Stimulated activated CD4-positive, alpha-beta T cell treated with anti-CD3 and anti-CD28 coated beads, Interleukin-1b, Interleukin-23, amount 100 ng/mL, for 48 hours (primary cell): Measurements from ENCODE around the gene ACAD11.

ENCODE experiments used
- DNase-seq: peaks from one replicate; pipeline ENCODE4 v3.0.0-alpha.2; 2020

The ACAD11 gene

DNA sequence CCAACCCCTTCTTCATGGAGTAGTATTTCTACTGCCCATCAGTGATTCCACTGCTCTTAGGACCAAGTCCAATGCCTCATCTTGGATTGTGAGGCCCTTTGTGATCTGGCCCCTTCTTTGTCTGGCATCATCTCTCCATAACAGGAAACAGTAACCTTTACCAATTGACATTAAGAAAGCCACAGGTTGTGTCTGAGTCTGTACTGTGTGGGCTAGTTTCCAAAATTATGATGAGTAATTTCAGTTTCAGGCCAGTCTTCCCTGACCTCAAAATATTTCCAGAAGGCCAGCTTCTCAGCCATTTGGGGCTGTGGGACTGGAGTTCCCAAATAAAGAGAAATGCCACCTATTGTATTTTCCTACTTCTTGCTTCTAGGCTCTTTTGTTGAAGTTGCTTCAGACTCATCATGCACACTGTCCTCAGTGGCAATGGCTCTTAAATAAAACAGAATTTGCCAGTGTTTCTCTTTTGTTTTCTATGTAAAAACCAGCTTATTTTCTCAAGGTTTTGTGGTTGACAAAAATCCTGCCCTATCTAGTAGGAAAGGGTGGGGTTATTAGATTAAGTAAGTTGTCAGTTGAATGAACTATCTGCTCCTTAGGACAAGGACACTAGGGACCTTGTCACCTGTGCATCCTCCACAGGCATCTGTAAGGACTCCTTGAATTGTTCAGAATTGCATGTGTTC is 109.6 kb downstream of the ACAD11 start:
- DNase-seq: no peak

DNA sequence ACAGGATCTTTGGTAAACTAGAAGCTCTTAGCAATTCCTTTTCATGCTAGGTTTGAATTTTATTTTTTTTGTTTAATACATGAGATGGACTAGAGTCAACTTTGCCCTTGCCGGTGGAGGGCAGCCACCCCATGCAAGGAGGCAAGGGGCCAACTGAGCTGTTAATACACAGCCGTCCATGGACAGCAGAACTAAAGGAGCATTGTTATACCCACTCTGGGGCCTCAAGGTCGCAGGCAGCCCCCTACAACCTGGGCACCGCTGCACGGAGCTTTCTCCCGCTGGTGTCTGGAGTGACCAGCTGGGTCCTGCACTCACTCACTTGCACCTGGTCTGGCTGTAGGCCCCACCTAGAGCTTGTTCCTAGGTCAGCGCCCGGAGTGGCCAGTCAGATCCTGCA is 110.4 kb downstream of the ACAD11 start:
- DNase-seq: no peak

DNA sequence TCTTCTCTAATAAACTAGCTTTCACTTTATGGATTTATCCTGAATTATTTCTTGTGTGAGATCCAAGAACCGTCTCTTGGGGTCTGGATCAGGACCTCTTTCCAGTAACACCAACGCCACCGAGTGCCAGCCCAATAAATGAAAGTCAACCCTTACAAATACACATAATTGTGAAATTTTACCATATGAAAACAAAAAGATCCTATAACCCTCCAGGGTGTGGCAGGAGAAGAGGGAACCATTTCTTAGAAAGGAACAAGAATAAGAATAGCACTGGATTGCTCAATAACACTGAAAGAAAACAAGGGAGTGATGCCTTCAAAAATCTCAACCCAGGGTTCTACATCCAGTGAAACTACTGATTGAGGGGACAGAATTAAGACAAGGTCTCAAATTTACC is 114.1 kb downstream of the ACAD11 start:
- DNase-seq: no peak

DNA sequence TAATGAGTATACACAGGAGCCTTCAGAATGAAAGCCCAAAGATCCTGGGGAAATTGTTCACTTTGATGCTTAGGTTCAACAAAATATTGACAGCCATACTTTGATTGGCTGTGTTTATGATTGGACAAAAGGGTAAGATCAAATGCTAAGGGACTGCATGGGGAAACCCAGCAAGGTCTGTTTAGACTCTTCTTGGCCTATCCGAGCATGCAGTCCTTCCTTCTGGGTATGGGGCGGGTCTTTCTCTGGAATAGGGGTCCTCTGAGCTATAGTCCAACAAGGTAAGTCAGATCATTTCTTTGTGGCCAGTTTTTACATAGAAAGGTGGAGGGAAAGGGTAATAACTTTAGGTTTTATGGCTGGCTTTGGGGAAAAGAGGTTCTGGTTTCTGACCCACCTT is 115.5 kb downstream of the ACAD11 start:
- DNase-seq: no peak

DNA sequence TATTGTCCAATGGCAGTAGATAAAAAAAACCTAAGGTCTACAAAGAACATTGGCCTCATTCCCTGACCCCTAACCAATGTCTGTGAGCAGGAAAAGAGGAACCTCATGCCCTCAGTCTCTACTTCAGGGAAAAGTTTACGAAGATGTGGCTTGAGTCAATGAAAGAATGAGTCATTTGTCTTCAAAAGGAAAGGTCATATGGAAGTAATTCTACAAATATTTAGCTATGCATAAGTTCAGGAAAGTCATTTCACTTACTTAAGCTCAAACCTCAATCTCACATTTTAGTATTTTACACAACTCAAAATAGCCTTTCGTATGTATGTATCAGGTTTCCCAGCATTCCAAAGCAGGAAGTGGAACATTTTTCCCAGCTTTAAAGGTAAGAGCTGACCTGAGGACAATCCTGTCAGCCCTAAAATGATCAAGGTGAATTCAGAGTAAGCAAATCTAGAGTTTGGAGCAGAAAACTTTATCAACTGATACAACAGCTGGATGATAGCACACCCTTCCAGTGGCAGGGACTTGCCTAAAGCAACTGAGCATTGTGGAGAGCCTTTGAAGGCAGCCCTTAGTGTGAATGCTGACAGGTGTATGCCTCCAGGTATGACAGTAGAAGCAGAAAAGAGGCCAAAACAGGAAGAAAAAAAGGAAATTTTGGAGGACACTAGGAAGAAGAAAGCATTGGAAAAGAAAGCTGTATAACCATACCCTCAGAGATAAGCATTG is 116.4 kb downstream of the ACAD11 start:
- DNase-seq: no peak

DNA sequence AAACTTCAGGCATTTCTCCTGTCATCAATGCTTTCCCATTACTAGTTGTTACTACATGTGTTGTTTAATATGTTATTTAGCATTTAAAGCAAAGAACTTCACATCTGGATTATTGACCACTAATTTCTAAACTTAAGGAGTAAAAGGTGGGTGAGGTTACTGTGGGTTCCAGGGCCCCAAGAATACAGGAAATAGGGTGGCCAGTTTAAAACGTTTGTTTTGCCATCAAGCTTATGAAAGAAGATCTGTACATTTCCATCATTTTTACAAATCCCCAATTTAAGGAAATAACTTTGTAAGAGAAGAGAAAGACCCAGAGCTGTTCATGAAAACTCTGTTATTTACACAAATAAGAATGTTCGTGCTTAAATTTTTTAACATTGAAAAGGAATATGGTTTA is 117.0 kb downstream of the ACAD11 start:
- DNase-seq: no peak

DNA sequence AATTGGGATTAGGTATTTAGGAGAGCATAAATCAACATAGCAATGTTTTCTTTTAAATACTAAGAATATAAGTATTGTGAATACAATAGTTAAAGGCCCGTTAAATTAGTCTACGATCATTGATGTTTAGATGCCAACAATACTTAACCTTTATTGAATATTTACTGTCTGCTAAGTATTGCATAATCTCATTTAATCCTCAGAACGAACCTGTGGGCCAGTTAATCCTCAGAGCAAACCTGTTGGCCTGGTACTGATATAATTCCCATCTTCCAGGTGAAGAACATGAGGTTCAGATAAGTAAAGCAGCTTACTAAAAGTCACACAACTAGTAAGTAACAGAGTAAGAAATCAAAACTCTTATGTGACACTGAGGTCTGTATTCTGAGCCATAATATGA is 119.9 kb downstream of the ACAD11 start:
- no peak for DNase-seq

DNA sequence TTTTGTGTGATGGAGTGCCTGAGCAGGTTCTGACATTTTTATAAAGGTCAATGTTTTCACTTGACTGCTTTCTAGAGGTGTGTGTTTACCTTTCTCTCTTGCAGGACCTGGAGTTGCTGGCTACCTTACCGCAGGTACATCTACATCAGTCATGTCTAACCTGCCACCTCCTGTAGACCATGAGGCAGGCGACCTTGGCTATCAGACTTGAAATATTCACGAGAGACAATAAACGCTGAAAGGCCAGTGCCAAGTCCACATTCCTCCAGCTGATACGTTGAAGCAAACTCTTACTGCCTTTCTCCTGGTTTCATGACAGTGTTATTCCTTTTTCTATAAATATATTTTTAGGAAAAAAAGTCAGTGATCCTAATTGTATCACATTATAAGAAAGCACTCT is 121.5 kb downstream of the ACAD11 start:
- DNase-seq: no peak

DNA sequence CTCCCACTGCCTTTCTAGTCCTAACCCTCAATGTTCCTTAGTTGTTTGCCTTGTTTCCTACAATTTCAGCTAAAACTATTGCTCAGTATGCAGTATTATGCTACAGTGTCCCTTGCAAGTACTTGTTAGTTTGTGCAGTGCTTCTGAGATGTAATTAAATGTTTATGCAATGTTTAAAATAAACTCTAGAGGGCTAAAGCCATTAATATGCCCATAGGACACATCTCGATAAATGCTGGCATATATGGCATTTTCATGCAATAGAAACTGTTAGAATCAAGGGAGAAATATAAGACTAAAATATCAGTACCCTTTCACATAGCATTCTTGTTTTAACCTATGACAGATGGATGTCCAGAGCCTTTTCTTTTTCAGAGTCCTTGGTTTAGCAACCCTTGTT is 122.3 kb downstream of the ACAD11 start:
- DNase-seq: no peak

DNA sequence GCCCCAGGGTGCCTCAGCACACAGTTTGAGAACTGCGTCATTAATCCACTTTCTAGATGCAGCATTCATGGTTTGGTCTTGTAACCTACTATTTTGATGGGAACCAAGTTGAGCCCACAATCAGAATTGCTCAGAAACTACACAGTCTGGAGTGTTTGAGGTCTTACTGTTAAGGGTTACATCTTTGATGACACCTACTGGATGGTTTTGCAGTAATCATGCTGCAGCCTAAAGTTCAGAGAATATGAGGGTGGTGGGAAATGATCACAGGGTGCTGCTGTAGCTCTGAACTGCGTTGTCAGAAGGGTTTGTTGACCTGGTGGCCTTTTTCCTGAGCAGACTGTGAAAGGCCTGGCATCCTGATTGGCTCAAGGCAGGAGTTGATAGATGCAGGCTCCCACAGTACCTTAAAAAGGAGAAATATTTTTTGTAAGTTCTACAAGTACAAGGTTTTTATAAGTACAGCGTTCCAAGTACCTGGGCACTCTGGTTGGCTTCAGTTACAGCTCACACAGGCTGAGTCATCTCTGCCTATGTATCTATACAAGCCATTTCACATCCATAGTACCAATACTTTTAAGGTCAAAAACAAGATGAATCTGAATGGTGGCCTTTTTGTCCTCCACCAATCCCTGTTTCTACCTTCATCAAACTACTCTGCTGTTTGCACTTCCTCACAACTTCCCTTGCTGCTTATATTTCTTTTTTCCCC is 123.0 kb downstream of the ACAD11 start:
- DNase-seq: no peak

DNA sequence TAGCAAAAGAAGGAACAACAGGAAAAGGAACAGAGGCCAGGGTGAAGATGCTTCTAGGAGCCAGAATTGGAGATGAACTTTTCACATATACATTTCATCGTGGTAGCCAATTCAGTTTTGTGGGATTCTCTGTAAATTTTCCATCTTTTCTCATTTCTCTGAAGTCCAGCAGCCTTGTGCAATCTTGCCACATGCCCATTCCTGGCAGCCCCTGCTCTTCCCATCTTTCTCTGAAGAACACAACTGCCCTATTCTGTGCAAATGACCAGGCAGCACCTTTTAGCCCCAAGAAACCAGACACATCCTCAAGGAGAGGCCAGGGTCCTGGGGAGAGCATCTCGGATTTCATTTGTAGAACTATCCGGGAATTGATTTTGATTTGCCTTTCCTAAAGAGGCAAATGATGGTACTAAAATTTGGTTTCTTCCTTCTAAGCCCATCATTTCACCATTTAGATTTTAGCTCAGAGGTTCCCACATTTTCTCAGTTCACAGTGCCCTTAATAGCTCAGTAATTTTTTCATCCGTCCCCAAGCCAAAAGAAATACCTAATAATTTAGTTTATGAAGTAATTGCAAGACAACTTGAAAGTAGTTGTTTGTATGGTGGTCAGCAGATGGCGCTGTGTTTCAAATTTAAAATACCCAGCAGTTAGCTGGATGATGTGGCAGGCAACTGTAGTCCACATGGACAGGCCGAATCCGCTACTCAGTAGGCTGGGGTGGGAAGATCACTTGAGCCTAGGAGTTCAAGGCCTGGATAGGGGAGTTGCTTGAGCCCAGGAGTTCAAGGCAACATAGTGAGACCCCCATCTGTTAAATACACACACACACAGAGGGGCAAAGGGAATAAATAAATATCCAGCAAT is 123.8 kb downstream of the ACAD11 start:
- DNase-seq: peak; percentile 37

DNA sequence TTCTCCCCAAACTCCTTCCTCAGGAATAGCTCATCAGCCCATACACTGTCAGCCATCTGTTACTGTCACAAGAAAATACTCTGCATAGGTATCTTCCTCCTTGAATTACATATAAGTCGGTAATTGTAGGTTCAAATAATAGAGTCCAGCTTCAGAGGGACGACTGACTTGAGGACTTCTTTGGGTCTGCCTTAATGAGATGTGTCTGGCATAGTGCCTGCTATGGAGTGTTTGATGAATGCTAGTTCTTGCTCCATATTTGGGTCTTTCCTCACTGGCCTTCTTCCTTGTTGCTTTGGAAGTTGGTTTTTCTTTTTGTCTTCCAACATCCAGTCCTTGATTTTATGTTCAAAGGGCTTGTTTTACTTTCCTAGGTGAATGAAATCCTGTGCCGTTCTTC is 129.0 kb downstream of the ACAD11 start:
- DNase-seq: no peak

DNA sequence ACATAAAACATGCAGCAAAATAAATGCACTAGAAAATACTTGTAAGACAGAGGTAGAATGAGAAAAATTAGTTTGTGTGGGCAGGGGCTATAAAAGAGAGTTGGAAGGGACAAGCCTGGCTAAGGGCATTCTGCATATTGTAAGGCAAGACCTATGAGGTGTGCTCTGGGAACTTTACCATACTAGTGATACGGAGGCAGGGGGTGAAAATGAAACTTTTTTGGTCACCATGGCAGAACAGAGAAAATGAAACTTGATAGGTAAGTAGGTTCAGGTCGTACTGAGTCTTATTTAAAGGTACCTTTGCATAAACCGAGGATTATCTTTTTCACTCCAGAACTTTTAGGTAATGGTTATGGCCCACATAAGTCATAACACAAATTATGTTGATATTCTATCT is 137.3 kb downstream of the ACAD11 start:
- no peak for DNase-seq

DNA sequence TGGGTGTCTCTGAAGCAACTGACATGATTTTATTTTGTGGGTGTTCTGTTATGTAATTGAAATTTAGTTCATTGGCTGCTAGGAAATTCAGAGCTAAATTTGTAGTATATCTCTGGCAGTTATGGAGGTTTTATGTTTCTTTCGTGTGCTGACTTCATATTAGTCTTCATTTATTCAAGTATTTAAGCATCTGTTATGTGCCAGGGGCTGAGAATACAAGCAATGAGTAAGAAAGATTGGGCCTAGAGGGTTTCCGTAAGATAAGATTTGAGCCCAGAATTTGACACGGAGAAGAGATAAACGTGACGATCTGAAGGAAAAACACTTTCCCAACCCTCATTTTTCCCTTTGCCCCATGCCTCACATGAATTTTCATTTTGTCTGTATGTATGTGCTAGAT is 137.7 kb downstream of the ACAD11 start:
- DNase-seq: no peak

DNA sequence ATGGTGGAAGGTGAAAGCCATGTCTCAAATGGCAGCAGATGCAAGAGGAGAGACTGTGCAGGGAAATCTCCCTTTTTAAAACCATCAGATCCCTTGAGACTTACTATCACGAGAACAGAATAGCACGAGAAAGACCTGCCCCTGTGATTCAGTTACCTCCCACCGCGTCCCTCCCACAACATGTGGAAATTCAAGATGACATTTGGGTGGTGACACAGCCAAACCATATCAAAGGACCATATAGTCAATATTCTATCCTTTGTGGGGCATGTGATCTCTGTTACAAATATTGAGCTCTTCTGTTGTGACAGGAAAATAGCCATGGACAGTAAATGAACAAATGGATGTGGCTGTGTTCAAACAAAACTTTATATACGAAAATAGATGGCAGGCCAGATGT is 139.7 kb downstream of the ACAD11 start:
- peak; percentile 7 for DNase-seq

DNA sequence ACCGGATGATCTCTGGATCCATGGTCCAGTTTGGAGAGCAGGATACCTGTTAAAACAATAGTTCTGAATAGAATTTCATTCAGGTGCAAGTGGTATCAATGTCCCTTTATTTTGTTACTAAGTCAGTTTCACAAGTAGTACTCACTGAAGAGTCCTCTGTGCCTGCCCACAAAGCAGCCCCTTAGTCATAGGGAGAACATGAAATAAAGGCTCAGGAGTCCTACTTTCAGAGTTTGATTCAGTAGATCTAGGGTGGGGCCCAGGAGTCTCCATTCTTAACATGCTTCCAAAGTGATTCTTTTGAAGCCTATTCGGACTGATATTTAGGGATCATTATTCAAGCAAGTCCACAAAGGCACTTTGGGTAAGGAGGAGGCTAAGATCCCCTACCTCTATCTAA is 142.3 kb downstream of the ACAD11 start:
- DNase-seq: no peak

DNA sequence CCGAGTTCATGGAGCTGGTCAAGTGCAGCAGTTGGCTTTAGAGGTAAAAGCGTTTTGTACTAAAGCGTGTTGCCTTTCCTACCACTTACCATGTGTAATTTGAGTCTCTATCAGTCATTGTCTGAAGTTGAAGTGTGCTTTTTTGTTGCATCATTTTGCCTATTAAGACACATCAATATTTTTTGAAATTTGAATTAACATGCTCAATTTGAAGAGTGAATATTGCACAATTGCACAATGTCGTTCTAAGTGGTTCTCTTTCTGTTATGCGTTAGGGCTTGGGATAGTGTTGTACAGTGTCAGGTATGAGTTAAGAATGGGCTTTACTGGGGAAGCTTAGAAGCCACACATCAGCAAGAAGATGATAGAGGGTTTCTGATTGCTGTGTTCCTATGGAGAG is 146.6 kb downstream of the ACAD11 start:
- no peak for DNase-seq

DNA sequence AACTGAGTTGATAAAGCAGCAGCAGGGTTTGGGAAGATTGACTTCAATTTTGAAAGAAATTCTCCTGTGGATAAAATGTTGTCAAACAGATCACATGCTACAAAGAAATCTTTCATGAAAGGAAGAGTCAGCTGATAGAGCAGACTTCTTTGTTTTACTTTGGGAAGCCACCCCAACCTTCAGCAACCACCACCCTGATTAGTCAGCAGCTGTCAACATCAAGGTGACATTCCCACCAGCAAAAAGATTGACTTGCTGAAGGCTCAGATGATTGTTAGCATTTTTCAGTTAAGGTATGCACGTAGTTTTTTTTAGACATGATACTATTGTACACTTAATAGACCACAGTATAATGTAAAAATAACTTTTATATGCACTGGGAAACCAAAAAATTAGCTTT is 150.1 kb downstream of the ACAD11 start:
- DNase-seq: no peak

DNA sequence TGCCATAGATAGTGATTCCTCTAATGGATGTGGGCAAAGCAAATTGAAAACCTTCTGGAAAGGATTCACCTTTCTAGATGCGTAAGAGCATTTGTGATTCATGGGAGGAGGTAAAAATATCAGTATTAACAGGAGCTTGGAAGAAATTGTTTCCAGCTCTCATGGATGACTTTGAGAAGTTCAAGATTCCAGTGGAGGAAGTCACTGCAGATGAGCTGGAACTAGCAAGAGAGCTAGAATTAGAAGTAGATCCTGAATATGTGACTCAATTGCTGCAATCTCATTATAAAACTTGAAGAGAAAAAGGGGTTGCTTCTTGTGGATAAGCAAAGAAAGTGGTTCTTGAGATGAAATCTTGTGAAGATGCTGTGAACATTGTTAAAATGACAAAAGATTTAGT is 150.5 kb downstream of the ACAD11 start:
- DNase-seq: no peak
